Breast epithelium (tissue), 4 donors: ENCODE measurements around the gene URB1. TPM values are rescaled to one million over a fixed set of nuclear protein-coding genes. Genes with fewer than 3 reads are reported as not detected.
"Not testable (repeated sequence)": the region's sequence is repeated elsewhere in the genome, so short reads cannot be mapped to it uniquely, and the experiment has no call there.

Experiments used
- DNase-seq, 2 donors: peaks; one replicate each; pipeline ENCODE4 v3.0.0-alpha.2; 2019; ENCODE audit warnings: low spot score in 2 of 2
- H3K27ac ChIP-seq, 2 donors: fragments of 200-600 bp; sonication (generic) in 1 of 2; one replicate each; pipeline ENCODE4 v1.5.1; 2016 to 2019; ENCODE audit warnings: mild to moderate bottlenecking in 1 of 2
- H3K27me3 ChIP-seq, 2 donors: fragments of 200-600 bp; sonication (generic) in 1 of 2; one replicate each; pipeline versions ENCODE4 v1.5.1 to v1.6.0; 2017 to 2019; ENCODE audit warnings: control low read depth in 1 of 2, mild to moderate bottlenecking in 1 of 2
- H3K36me3 ChIP-seq: fragments of 200-600 bp; one replicate; pipeline ENCODE4 v1.5.1; 2019
- H3K4me1 ChIP-seq, 2 donors: fragments of 200-600 bp; sonication (generic); one replicate each; pipeline ENCODE4 v1.5.1; 2016 to 2019; ENCODE audit warnings: control low read depth in 1 of 2
- H3K4me3 ChIP-seq, 3 donors: fragments of 200-600 bp; sonication (generic); 1 replicate in 2 of 3; 2 replicates in 1 of 3; pipeline ENCODE4 v1.5.1; 2016 to 2019; ENCODE audit warnings: mild to moderate bottlenecking in 3 of 3, moderate library complexity in 2 of 3
- H3K9me3 ChIP-seq, 2 donors: fragments of 200-600 bp; sonication (generic) in 1 of 2; one replicate each; pipeline ENCODE4 v1.5.1; 2016 to 2019; ENCODE audit warnings: control low read depth in 1 of 2
- POLR2A ChIP-seq: fragments of 450-650 bp; IDR thresholded peaks from one replicate; pipeline ENCODE4 v1.6.1; 2016; ENCODE audit warnings: antibody characterized with exemption, mild to moderate bottlenecking, moderate library complexity
- POLR2AphosphoS5 ChIP-seq, 3 donors: sonication (generic); formaldehyde crosslinking; IDR thresholded peaks; one replicate each; pipeline ENCODE4 v1.6.1; 2017; ENCODE audit warnings: antibody characterized with exemption in 3 of 3
- intact Hi-C: fragments of 100-400 bp; cut with DNase I; formaldehyde crosslinking; loops from one replicate; pipeline ENCODE4 v1.15.1; 2023; ENCODE audit warnings: low total_unique reads
- total RNA-seq, 3 donors: library from RNA; depleted of rRNA; stranded (reverse); fragments of >200 nt; gene quantifications; one replicate each; pipeline ENCODE4 v1.1.0, GENCODE V29; 2016
- TF ChIP-seq, protein P1 (sequence below), 3 donors: fragments of 450-650 bp; IDR thresholded peaks; one replicate each; pipeline ENCODE4 v1.5.1; 2016 to 2017; ENCODE audit warnings: antibody characterized with exemption in 3 of 3, mild to moderate bottlenecking in 3 of 3, moderate library complexity in 3 of 3

URB1 gene
- total RNA-seq, 3 donors from 2014 or later = 12.8 to 22.2 (median 20.6) TPM

DNA sequence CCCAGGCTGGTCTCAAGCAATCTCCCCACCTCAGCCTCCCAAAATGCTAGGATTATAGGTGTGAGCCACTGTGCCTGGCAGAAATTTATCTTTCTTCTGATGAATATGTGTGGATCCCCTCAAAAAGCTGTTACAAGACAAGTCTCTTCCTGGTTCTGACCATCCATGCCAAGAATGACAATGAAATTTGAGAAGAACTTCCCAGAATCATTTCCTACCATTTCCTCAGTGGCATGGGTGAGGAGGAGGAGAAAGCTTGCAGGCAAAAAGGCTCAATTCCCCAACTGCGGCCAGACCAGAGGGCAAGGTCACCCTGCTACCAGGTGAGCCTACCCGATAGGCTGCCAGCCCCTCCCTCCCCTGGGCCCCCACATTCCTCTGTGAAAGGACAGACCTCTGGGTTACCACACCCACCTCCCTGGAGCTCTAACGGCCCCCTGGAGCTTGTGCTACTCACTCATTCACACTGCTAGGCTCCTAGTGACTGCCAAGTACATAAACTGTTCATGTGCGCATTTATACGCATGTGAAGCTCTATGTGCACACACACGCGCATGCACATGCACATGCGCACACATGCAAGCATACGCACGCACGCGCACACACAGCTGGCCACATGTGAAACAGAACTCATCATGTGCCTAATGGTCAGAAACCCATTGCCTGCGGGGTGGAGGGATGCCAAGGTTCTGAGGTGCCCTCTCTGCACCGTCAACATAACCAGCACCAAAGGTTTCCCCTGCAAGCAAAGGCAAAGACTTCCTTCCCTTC lies 77.1 kb downstream of the URB1 start:
- TF ChIP-seq, protein P1, sequence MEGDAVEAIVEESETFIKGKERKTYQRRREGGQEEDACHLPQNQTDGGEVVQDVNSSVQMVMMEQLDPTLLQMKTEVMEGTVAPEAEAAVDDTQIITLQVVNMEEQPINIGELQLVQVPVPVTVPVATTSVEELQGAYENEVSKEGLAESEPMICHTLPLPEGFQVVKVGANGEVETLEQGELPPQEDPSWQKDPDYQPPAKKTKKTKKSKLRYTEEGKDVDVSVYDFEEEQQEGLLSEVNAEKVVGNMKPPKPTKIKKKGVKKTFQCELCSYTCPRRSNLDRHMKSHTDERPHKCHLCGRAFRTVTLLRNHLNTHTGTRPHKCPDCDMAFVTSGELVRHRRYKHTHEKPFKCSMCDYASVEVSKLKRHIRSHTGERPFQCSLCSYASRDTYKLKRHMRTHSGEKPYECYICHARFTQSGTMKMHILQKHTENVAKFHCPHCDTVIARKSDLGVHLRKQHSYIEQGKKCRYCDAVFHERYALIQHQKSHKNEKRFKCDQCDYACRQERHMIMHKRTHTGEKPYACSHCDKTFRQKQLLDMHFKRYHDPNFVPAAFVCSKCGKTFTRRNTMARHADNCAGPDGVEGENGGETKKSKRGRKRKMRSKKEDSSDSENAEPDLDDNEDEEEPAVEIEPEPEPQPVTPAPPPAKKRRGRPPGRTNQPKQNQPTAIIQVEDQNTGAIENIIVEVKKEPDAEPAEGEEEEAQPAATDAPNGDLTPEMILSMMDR (IDR thresholded peaks at IDR 0.05) = no peak
- no peak for TF ChIP-seq POLR2AphosphoS5 (IDR thresholded peaks at IDR 0.05)
- TF ChIP-seq POLR2A = no peak
- Histone ChIP-seq H3K27ac (no peak overlapping the region), H3K27me3 (no peaks in the 10 kb centered on the region), H3K4me1 (no peaks in the 10 kb centered on the region), H3K9me3 (no peaks in the 10 kb centered on the region), H3K36me3 (peaks cover 8% of the 10 kb centered on the region), H3K4me3 (no peak overlapping the region)
- DNase-seq = no peak
- intact Hi-C loops = no loop called here

DNA sequence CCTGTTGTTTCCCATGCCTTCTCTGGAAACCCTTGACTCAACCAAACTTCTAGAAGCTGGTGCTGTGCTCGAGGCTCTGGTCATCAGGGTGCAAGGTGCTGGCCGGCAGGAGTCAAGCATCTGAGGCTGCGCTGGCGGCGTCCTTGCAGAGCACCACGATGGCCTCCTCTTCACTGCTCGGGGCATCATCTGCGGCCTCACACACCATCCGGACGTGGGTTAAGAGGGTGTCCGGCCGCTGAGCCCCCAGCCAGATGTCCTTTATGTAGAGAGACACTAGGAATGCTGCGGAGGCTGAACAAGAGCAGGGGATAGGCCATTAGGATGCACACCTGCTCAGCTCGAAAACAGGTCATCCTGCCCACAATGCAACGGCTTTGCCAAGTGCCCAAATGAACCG lies 78.0 kb downstream of the URB1 start:
- intact Hi-C loops = no loop called here
- Histone ChIP-seq H3K36me3 (peaks cover 4% of the 10 kb centered on the region), H3K27me3 (no peaks in the 10 kb centered on the region), H3K27ac (no peak overlapping the region), H3K9me3 (no peaks in the 10 kb centered on the region), H3K4me1 (no peaks in the 10 kb centered on the region), H3K4me3 (no peak overlapping the region)
- no peak for DNase-seq
- TF ChIP-seq POLR2AphosphoS5 (IDR thresholded peaks at IDR 0.05) (no peak), POLR2A (no peak)
- TF ChIP-seq, protein P1 (IDR thresholded peaks at IDR 0.05) = no peak

DNA sequence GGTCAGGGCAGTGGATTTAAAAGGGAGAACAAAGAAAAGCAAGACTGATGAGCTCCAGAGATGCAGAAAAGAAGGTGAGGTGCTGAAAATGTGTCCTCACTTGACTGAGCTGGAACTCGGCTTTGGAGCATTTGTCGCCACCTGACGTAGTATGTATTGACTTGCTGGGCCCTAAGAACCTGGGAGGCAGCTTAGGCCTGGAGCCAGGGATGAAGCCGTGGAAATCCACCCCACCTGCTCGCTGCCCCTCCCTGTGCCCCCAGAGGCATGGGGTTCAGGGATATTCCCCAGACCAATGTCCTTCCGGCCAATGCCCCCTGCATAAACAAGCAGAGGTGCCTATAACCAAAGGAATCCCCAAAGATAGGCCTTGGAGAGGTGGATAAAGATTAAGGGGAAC lies 79.8 kb downstream of the URB1 start:
- TF ChIP-seq POLR2AphosphoS5 (IDR thresholded peaks at IDR 0.05) (no peak), POLR2A (no peak)
- TF ChIP-seq, protein P1 (IDR thresholded peaks at IDR 0.05) = no peak
- H3K36me3 ChIP-seq = no peaks in the 10 kb centered on the region

DNA sequence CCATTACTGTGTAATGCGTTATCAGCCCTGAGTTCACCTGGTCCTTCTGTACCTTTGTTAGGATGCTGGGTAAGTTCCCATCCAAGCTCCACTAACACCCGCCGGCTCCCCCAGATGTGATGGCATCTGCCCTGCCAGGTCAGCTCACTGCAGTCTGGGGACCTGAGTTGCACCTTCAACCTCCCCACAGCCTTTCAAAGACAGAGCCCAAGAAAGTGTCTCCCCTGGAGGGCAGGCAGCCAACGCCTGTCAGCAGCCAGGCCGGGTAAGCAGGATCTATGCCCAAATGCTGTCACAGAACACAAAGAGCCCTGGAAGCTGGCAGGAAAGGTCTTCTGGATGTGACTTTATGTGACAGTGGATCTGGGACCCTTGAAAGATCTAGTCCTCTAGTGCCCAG lies 80.5 kb downstream of the URB1 start:
- no peaks in the 10 kb centered on the region for H3K36me3 ChIP-seq
- no peaks in the 10 kb centered on the region for H3K9me3 ChIP-seq
- no peak overlapping the region for H3K27ac ChIP-seq
- no peaks in the 10 kb centered on the region for H3K27me3 ChIP-seq
- DNase-seq = no peak
- H3K4me3 ChIP-seq = no peak overlapping the region
- TF ChIP-seq, protein P1 (IDR thresholded peaks at IDR 0.05) = no peak
- TF ChIP-seq POLR2AphosphoS5 (IDR thresholded peaks at IDR 0.05) = no peak
- no peak for TF ChIP-seq POLR2A
- no peaks in the 10 kb centered on the region for H3K4me1 ChIP-seq
- intact Hi-C loops = no loop called here

More for the DNA sequence above, 79.8 kb downstream of the URB1 start:
- no peak for DNase-seq
- Histone ChIP-seq H3K9me3 (no peaks in the 10 kb centered on the region), H3K27ac (no peak overlapping the region), H3K4me3 (no peak overlapping the region), H3K4me1 (no peaks in the 10 kb centered on the region), H3K27me3 (no peaks in the 10 kb centered on the region)
- intact Hi-C loops = no loop called here

DNA sequence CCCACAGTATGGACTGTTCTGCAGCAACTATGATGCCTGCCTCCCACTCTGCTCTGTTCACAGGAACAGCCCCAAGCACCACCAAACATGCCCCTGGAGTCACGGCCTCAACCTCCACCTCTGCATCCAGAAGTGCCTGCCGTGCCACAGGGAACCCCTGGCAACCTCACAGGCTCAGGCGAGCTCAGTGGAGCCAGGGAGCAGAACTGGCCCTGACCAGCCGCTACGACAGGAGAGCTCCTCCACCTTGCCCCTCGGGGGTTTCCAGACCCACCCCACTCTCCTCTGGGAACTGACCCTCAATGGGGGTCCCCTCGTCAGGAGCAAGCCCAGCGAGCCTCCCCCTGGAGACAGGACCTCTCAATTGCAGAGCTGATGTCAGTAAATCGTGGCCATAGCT lies 81.2 kb downstream of the URB1 start:
- Histone ChIP-seq H3K4me1 (no peaks in the 10 kb centered on the region), H3K4me3 (no peak overlapping the region), H3K27ac (no peak overlapping the region), H3K27me3 (no peaks in the 10 kb centered on the region), H3K36me3 (no peaks in the 10 kb centered on the region), H3K9me3 (no peaks in the 10 kb centered on the region)
- DNase-seq = no peak
- TF ChIP-seq POLR2AphosphoS5 (IDR thresholded peaks at IDR 0.05) = no peak
- TF ChIP-seq, protein P1 (IDR thresholded peaks at IDR 0.05) = no peak
- no peak for TF ChIP-seq POLR2A
- intact Hi-C loops = no loop called here

DNA sequence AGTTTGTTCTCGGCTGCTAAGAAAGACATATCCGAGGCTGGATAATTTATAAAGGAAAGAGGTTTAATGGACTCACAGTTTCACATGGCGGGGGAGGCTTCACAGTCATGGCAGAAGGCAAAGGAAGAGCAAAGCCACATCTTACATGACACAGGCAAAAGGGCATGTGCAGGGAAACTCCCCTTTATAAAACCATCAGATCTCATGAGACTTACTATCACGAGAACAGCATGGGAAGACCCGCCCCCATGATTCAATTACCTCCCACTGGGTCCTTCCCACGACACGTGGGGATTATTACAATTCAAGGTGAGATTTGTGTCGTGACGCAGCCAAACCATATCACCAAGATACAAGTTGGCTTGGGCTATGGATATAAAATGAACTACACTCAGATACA lies 81.8 kb downstream of the URB1 start:
- H3K27ac ChIP-seq, H3K4me1 ChIP-seq, H3K9me3 ChIP-seq, H3K27me3 ChIP-seq, H3K36me3 ChIP-seq, intact Hi-C loops, DNase-seq, H3K4me3 ChIP-seq: not testable (repeated sequence)
